ENCODE data around the gene ESPN.

- TF ChIP-seq CTCF (conservative IDR thresholded peaks at IDR 0.05; ENCODE audit: low read length) (no peak), EZH2phosphoT487 (IDR thresholded peaks at IDR 0.05; ENCODE audit: borderline replicate concordance, low read depth, low read length) (no peak)
Observed at GRCh38 chr1:6503884-6504602, 79.5 kb downstream of the ESPN start.

Data from OCI-LY7 (cell line).